Activated gamma-delta T cell treated with anti-CD3 and anti-CD28 coated beads, Interleukin-2, amount 50 U/mL, for 16 hours (primary cell): Measurements from ENCODE around the gene ASPG.

Experiments used
- DNase-seq: peaks from one replicate; pipeline ENCODE4 v3.0.0-alpha.2; 2020; ENCODE audit warnings: low read depth

The ASPG gene

GRCh38 chr14:104135904-104136471, 50.5 kb downstream of the ASPG start:
- no peak for DNase-seq

GRCh38 chr14:104136472-104137296, 51.2 kb downstream of the ASPG start:
- DNase-seq: no peak

GRCh38 chr14:104137297-104138097, 52.0 kb downstream of the ASPG start:
- peak; percentile 36 for DNase-seq

- no peak for DNase-seq
Observed at GRCh38 chr14:104138098-104138717, 52.7 kb downstream of the ASPG start, which contains the start of gene KIF26A. TSS of gene KIF26A (plus strand) at chr14:104138587. CDS start at chr14:104138723, 136 bp downstream.

GRCh38 chr14:104138718-104139459, 53.4 kb downstream of the ASPG start:
- DNase-seq: no peak

- DNase-seq: no peak
Observed at GRCh38 chr14:104139460-104140212, 54.1 kb downstream of the ASPG start.

- DNase-seq: no peak
Observed at GRCh38 chr14:104140213-104140462, 54.6 kb downstream of the ASPG start.

GRCh38 chr14:104140463-104141331, 55.2 kb downstream of the ASPG start:
- no peak for DNase-seq

- no peak for DNase-seq
Observed at GRCh38 chr14:104141621-104142091, 56.2 kb downstream of the ASPG start.

GRCh38 chr14:104142136-104142945, 56.8 kb downstream of the ASPG start:
- DNase-seq: no peak

- DNase-seq: no peak
Observed at GRCh38 chr14:104142946-104143470, 57.5 kb downstream of the ASPG start.

GRCh38 chr14:104143521-104144452, 58.3 kb downstream of the ASPG start:
- no peak for DNase-seq

GRCh38 chr14:104144453-104144790, 58.9 kb downstream of the ASPG start:
- no peak for DNase-seq

GRCh38 chr14:104144911-104145825, 59.7 kb downstream of the ASPG start:
- no peak for DNase-seq

GRCh38 chr14:104145826-104146601, 60.5 kb downstream of the ASPG start:
- no peak for DNase-seq
